PC-9 (cell line): ENCODE results near the gene FOXF1. TPM values are rescaled to one million over a fixed set of nuclear protein-coding genes. Genes with fewer than 3 reads are reported as not detected.

Experiments used
- BruUV-seq: library from RNA; stranded (reverse); fragments of 400-500 nt; replicated peaks from 2 replicates; lab custom pipeline; 2021; lab: Mats Ljungman, UMichigan
- CTCF ChIA-PET: fragments of 300-600 bp; sonication (Branson Sonifier 250); formaldehyde crosslinking; loops from one replicate; lab custom pipeline; 2022; ENCODE audit warnings: antibody characterized with exemption; lab: Charles Lee
- POLR2A ChIA-PET: fragments of 300-600 bp; sonication (Branson Sonifier 250); formaldehyde crosslinking; loops from one replicate; lab custom pipeline; 2022; ENCODE audit warnings: antibody characterized with exemption; ENCODE audit not compliant: unreplicated experiment; lab: Charles Lee
- DNase-seq, 2 experiments: peaks; one replicate each; pipeline versions ENCODE4 v3.0.0 to v3.0.0-alpha.2; 2015 to 2022; ENCODE audit warnings: mixed read lengths in 1 of 2
- H2AFZ ChIP-seq: fragments of 200-600 bp; sonication (generic); 2 replicates; pipeline ENCODE4 v1.8.1; 2017; ENCODE audit warnings: antibody characterized with exemption
- H3F3A ChIP-seq: fragments of 200-600 bp; sonication (generic); 2 replicates; pipeline ENCODE4 v1.8.1; 2017; ENCODE audit warnings: antibody characterized with exemption, mild to moderate bottlenecking, low read depth; ENCODE audit not compliant: insufficient read depth
- H3K27ac ChIP-seq: fragments of 200-600 bp; sonication (generic); 2 replicates; pipeline ENCODE4 v1.6.1; 2016; ENCODE audit warnings: mixed run types
- H3K27me3 ChIP-seq: fragments of 200-600 bp; sonication (generic); 2 replicates; pipeline ENCODE4 v1.6.1; 2016; ENCODE audit warnings: low read depth, mixed run types; ENCODE audit not compliant: insufficient read depth
- H3K36me3 ChIP-seq: fragments of 200-600 bp; sonication (generic); 2 replicates; pipeline ENCODE4 v1.6.1; 2016; ENCODE audit warnings: low read depth, mixed run types
- H3K4me1 ChIP-seq: fragments of 200-600 bp; sonication (generic); replicated peaks from 2 replicates; pipeline ENCODE4 v1.6.1; 2016; ENCODE audit warnings: mixed run types; ENCODE audit not compliant: insufficient read depth
- H3K4me2 ChIP-seq: fragments of 200-600 bp; sonication (generic); 2 replicates; pipeline ENCODE4 v1.6.1; 2017; ENCODE audit warnings: mixed run types
- H3K4me3 ChIP-seq: fragments of 200-600 bp; sonication (generic); 2 replicates; pipeline ENCODE4 v1.6.1; 2016; ENCODE audit warnings: mixed run types
- H3K79me2 ChIP-seq: fragments of 200-600 bp; sonication (generic); 2 replicates; pipeline ENCODE4 v1.6.1; 2017; ENCODE audit warnings: low read depth, mixed run types
- H3K9me2 ChIP-seq: fragments of 200-600 bp; sonication (generic); 2 replicates; pipeline ENCODE4 v1.8.1; 2017; ENCODE audit warnings: mild to moderate bottlenecking; ENCODE audit not compliant: insufficient read depth
- H3K9me3 ChIP-seq: fragments of 200-600 bp; sonication (generic); 2 replicates; pipeline ENCODE4 v1.8.1; 2016; ENCODE audit warnings: low read depth; ENCODE audit not compliant: insufficient read depth
- H4K20me1 ChIP-seq: fragments of 200-600 bp; sonication (generic); 2 replicates; pipeline ENCODE4 v1.8.1; 2017; ENCODE audit not compliant: insufficient read depth
- EZH2 ChIP-seq: fragments of 200-600 bp; sonication (generic); IDR thresholded peaks from 2 replicates; pipeline ENCODE4 v1.8.0; 2017; ENCODE audit warnings: antibody characterized with exemption, low read depth
- intact Hi-C: fragments of 100-400 bp; cut with micrococcal nuclease; formaldehyde crosslinking; loops from one replicate; pipeline ENCODE4 v1.10.0; 2022; ENCODE audit not compliant: unreplicated experiment
- total RNA-seq: library from RNA; stranded (reverse); gene quantifications from 2 replicates; pipeline ENCODE4 v1.2.3, GENCODE V29; 2021
- TF ChIP-seq, protein P1 (sequence below): fragments of 200-600 bp; sonication (generic); conservative IDR thresholded peaks from 2 replicates; pipeline ENCODE4 v1.6.1; 2017; ENCODE audit warnings: mixed run types, antibody characterized with exemption, mild to moderate bottlenecking, moderate library complexity

FOXF1 gene
- total RNA-seq, 1 experiment from 2014 or later = not detected

DNA sequence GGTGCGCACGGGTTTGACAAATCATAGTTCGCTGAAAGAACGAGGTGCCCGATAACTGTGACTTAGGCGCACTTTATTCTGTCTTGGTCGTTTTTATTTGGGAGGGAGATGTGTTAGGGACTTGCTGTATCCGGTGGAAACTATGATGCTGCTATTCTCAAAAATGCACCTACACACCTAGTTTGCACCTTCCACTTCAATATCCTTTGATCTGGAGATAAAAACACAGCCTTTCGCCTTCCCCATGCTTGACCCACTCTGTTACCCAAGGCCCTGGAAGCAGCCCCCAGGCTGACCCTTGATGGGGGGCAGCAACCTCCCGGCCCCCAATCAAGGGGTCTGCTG lies 15.0 kb upstream of the FOXF1 start:
- H3K27ac ChIP-seq = no peak overlapping the region
- BruUV-seq = no TSS peak
- no peaks in the 10 kb centered on the region for H3K9me2 ChIP-seq
- peaks cover 88% of the 10 kb centered on the region for H3K27me3 ChIP-seq
- no peaks in the 10 kb centered on the region for H3K9me3 ChIP-seq
- no peak overlapping the region for H3K4me3 ChIP-seq
- H4K20me1 ChIP-seq = no peaks in the 10 kb centered on the region
- no peak overlapping the region for H3K4me2 ChIP-seq
- H3K79me2 ChIP-seq = no peaks in the 10 kb centered on the region
- no peak for DNase-seq
- no peak for TF ChIP-seq EZH2
- TF ChIP-seq, protein P1, sequence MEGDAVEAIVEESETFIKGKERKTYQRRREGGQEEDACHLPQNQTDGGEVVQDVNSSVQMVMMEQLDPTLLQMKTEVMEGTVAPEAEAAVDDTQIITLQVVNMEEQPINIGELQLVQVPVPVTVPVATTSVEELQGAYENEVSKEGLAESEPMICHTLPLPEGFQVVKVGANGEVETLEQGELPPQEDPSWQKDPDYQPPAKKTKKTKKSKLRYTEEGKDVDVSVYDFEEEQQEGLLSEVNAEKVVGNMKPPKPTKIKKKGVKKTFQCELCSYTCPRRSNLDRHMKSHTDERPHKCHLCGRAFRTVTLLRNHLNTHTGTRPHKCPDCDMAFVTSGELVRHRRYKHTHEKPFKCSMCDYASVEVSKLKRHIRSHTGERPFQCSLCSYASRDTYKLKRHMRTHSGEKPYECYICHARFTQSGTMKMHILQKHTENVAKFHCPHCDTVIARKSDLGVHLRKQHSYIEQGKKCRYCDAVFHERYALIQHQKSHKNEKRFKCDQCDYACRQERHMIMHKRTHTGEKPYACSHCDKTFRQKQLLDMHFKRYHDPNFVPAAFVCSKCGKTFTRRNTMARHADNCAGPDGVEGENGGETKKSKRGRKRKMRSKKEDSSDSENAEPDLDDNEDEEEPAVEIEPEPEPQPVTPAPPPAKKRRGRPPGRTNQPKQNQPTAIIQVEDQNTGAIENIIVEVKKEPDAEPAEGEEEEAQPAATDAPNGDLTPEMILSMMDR = no peak
- H3K4me1 ChIP-seq = no peaks in the 10 kb centered on the region
- ChIA-PET CTCF (no interaction called here), POLR2A (no interaction called here)
- H3K36me3 ChIP-seq = no peaks in the 10 kb centered on the region
- no peak overlapping the region for H2AFZ ChIP-seq
- H3F3A ChIP-seq = no peaks in the 10 kb centered on the region
- intact Hi-C loops = no loop called here

DNA sequence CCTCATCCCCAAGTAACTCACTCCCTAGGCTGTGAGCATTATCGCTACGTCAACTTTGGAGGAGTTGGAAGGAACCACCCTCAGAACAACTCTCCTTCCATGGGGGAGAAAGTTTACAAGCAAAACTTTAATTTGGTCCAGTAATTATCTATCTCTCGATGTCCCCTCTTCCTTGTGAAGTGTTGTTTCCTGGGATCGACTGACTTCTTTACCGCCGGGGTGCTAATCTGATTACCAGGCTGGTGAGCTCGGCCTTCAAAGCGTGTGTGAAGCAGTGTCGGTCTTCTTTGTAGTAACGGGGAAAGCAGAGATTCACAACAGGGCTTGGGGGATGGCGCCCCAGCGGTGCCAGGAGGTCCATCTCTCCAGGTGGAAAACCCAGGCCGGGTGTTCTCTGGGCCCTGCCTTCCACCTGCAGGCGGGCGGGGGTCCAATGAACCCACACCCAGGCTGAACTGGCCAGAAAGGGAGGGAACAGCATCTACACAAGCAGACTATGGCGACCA lies 14.5 kb upstream of the FOXF1 start:
- TF ChIP-seq, protein P1 = no peak
- TF ChIP-seq EZH2 = no peak
- no peak overlapping the region for H3K4me2 ChIP-seq
- peaks cover 88% of the 10 kb centered on the region for H3K27me3 ChIP-seq
- H3K27ac ChIP-seq = no peak overlapping the region
- BruUV-seq = no TSS peak
- no peak for DNase-seq
- no peak overlapping the region for H3K4me3 ChIP-seq
- ChIA-PET CTCF (no interaction called here), POLR2A (no interaction called here)
- no peaks in the 10 kb centered on the region for H3F3A ChIP-seq
- H2AFZ ChIP-seq = no peak overlapping the region
- no peaks in the 10 kb centered on the region for H4K20me1 ChIP-seq
- no peaks in the 10 kb centered on the region for H3K36me3 ChIP-seq
- H3K79me2 ChIP-seq = no peaks in the 10 kb centered on the region
- H3K9me2 ChIP-seq = no peaks in the 10 kb centered on the region
- intact Hi-C loops = no loop called here
- H3K4me1 ChIP-seq = no peaks in the 10 kb centered on the region
- H3K9me3 ChIP-seq = no peaks in the 10 kb centered on the region

DNA sequence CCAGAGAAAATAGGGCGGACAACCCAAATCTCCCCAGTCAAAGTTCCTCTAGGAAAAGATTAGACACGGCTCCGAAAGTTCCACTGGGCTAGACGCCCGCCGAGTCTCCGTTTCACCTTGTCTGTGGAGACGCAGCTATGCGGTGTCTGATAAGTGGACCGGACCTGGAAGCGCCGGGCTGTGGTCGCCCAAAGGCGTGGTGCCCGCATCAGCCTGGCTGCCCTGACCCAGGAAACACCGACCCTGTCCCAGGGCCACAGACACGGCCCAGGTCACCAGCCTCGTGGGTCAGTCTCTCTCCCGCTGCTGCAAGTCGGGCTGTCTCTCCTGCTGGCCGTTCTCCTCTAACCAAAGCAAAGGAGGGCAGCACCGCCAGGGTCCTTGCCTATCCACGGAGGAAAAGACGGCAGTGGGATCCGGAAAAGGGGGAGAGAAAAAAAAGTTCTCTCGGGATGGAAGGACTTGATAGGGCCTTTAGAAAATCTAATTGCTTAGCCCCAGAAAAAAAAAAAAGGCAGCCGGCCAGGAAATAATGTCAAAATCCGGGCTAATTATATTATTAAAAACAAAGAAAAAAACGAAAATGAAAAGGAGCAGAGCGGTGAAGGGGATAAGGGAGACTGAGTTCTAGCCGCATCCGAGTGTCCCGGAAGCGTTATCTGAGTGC lies 13.9 kb upstream of the FOXF1 start:
- no peak for TF ChIP-seq EZH2
- TF ChIP-seq, protein P1 = no peak
- no TSS peak for BruUV-seq
- no peaks in the 10 kb centered on the region for H4K20me1 ChIP-seq

More for the DNA sequence above, 13.9 kb upstream of the FOXF1 start:
- Histone ChIP-seq H3K79me2 (no peaks in the 10 kb centered on the region), H3K27me3 (peaks cover 88% of the 10 kb centered on the region), H3K4me3 (no peak overlapping the region), H3K4me2 (no peak overlapping the region), H3K36me3 (no peaks in the 10 kb centered on the region), H3K9me2 (no peaks in the 10 kb centered on the region), H3F3A (no peaks in the 10 kb centered on the region), H3K4me1 (no peaks in the 10 kb centered on the region), H3K9me3 (no peaks in the 10 kb centered on the region), H2AFZ (no peak overlapping the region), H3K27ac (no peak overlapping the region)
- DNase-seq = no peak
- intact Hi-C loops = no loop called here
- ChIA-PET POLR2A (no interaction called here), CTCF (interaction anchor here (0.7 kb wide), 1 partner anchor 56 kb away, joined by 4 read pairs; no protein-coding TSS in a partner anchor)
